ENCODE results near the gene BACH2. TPM values are rescaled to one million over a fixed set of nuclear protein-coding genes. Genes with fewer than 3 reads are reported as not detected.
"Not testable (repeated sequence)": the region's sequence is repeated elsewhere in the genome, so short reads cannot be mapped to it uniquely, and the experiment has no call there.

The BACH2 gene
- total RNA-seq, 2 donors from 2014 or later, result 5.2 to 5.7 TPM

DNA sequence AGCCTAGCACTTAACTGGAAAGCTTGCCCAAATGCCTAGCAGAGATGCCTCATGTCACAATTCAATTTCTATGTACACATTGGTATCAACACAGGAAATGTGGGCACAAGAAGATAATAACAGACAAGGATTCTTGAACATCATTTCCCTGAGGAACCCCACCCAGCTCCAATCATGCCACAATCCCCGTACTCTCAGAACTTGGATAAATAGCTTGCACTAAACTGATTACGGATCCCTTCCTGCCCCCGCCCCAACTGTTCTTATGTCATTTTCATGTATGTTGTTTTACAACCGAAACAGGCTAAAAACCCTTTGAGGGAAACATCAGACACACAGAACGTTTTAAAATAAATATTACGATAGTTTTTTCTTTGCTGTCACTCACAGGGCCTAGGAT is 87.1 kb downstream of the BACH2 start:
- intact Hi-C loops (cut with DNase I), result no loop called here
- WGBS, result 79% methylated on average over 6 of the region's 6 CpGs
- Histone ChIP-seq H3K27ac (no peak overlapping the region), H3K4me3 (no peak overlapping the region), H3K9me3 (no peaks in the 10 kb centered on the region), H3K27me3 (replicated peaks; ENCODE audit: insufficient read depth) (no peaks in the 10 kb centered on the region), H3K4me1 (replicated peaks) (no peaks in the 10 kb centered on the region), H3K36me3 (no peaks in the 10 kb centered on the region)
- DNase-seq (ENCODE audit: low spot score), result no peak
- TF ChIP-seq POLR2AphosphoS5 (IDR thresholded peaks at IDR 0.05), result no peak
- TF ChIP-seq POLR2A (IDR thresholded peaks at IDR 0.05), result no peak
- TF ChIP-seq, protein P1, sequence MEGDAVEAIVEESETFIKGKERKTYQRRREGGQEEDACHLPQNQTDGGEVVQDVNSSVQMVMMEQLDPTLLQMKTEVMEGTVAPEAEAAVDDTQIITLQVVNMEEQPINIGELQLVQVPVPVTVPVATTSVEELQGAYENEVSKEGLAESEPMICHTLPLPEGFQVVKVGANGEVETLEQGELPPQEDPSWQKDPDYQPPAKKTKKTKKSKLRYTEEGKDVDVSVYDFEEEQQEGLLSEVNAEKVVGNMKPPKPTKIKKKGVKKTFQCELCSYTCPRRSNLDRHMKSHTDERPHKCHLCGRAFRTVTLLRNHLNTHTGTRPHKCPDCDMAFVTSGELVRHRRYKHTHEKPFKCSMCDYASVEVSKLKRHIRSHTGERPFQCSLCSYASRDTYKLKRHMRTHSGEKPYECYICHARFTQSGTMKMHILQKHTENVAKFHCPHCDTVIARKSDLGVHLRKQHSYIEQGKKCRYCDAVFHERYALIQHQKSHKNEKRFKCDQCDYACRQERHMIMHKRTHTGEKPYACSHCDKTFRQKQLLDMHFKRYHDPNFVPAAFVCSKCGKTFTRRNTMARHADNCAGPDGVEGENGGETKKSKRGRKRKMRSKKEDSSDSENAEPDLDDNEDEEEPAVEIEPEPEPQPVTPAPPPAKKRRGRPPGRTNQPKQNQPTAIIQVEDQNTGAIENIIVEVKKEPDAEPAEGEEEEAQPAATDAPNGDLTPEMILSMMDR (IDR thresholded peaks at IDR 0.05), result no peak

DNA sequence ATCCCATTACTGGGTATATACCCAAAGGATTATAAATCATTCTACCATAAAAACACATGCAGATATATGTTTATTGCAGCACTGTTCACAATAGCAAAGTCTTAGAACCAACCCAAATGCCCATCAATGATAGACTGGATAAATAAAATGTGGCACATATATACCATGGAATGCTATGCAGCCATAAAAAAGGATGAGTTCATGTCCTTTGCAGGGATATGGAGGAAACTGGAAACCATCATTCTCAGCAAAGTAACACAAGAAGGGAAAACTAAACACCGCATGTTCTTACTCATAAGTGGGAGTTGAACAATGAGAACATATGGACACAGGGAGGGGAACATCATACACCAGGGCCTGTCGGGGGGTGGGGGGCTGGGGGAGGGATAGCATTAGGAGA is 88.0 kb downstream of the BACH2 start:
- H3K27me3 ChIP-seq (replicated peaks; ENCODE audit: insufficient read depth); DNase-seq (ENCODE audit: low spot score); H3K4me1 ChIP-seq (replicated peaks); intact Hi-C loops (cut with DNase I); H3K27ac ChIP-seq; H3K9me3 ChIP-seq; H3K36me3 ChIP-seq; H3K4me3 ChIP-seq: not testable (repeated sequence)
- WGBS, result 91% methylated on average over 2 of the region's 2 CpGs

DNA sequence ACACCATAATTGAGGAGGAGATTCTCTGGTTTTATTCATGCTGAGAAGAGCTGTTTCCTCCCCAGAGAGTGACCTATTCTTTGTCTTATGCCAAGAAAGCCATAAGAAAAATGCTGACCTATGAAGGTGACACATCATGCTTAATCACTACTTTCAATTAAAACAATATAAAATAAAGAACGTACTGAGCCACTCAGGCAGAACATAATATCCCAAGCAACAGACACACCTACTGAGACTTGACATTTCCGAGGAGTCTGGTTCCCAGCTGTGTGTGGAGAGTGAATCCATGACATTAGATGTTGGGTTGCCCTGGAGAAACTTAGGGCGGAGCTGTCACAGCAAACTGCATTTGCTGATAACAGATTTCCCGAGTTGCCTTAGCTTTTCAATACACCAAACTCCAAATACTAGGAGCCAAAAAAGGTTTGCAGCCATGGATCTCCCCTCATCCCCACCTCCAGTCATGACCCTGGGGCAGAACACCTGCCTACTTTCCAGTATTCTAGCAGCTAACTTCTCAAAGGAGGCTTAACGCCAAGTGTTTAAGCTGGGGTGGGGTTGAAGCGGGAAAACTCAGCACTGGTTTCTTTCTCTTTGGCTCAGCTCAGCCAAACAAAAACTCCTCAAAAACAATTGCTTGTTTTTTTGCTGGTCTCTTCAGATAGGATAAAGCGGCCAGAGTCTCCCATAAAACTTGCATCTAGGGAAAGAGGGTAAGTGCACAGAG is 92.2 kb downstream of the BACH2 start:
- no peak overlapping the region for H3K4me3 ChIP-seq
- H3K9me3 ChIP-seq, result no peaks in the 10 kb centered on the region
- no peak for DNase-seq (ENCODE audit: low spot score)
- TF ChIP-seq POLR2A (IDR thresholded peaks at IDR 0.05) (no peak), POLR2AphosphoS5 (IDR thresholded peaks at IDR 0.05) (no peak)
- TF ChIP-seq, protein P1 (IDR thresholded peaks at IDR 0.05), result no peak
- WGBS, result 62% methylated on average over 7 of the region's 7 CpGs
- H3K4me1 ChIP-seq (replicated peaks), result no peaks in the 10 kb centered on the region
- H3K27me3 ChIP-seq (replicated peaks; ENCODE audit: insufficient read depth), result no peaks in the 10 kb centered on the region
- H3K27ac ChIP-seq, result no peak overlapping the region
- intact Hi-C loops (cut with DNase I), result no loop called here
- H3K36me3 ChIP-seq, result no peaks in the 10 kb centered on the region

DNA sequence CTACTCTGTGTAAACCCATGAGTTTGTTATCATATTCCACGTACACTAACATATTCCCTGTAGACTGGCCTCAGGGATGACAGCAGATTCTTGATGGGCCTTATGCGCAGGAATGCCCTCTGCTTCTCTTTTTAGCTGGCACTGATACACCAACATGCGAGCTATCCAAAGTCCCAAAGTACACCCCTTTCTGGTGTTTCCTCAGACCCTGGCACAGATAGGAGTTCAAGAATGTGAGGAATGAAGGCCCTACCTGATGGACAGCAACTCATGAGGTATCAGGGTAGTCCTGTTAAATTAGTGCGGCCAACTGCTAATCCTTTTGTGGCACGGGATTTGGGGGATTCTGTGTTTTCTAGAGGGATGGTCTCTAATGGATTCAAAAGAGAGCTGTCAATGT is 93.0 kb downstream of the BACH2 start:
- Histone ChIP-seq H3K4me1 (replicated peaks) (no peaks in the 10 kb centered on the region), H3K27me3 (replicated peaks; ENCODE audit: insufficient read depth) (no peaks in the 10 kb centered on the region), H3K9me3 (no peaks in the 10 kb centered on the region), H3K4me3 (no peak overlapping the region), H3K36me3 (no peaks in the 10 kb centered on the region), H3K27ac (no peak overlapping the region)
- no peak for DNase-seq (ENCODE audit: low spot score)
- TF ChIP-seq, protein P1 (IDR thresholded peaks at IDR 0.05), result no peak
- TF ChIP-seq POLR2A (IDR thresholded peaks at IDR 0.05) (no peak), POLR2AphosphoS5 (IDR thresholded peaks at IDR 0.05) (no peak)
- intact Hi-C loops (cut with DNase I), result no loop called here
- 75% methylated on average over 5 of the region's 5 CpGs for WGBS

DNA sequence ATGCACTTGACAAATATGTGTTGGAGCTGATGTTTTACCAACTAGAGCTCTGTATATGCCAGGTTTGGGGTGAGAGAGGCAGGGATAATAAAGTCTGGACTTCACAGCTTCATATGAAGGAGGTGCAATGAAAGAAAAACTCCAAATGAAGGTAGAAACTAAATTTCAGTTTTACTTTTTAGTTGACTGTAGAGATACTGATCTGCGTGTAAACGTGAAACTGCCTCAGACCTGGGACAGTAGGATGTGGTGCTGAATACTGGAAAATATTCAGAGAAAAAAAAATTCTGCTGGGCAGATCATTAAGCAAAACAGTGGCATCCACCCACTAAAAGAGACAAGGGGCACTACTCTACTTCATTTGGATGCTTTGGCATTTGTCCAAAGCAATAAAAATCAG is 94.5 kb downstream of the BACH2 start:
- Histone ChIP-seq H3K36me3 (no peaks in the 10 kb centered on the region), H3K9me3 (no peaks in the 10 kb centered on the region), H3K4me3 (no peak overlapping the region), H3K4me1 (replicated peaks) (no peaks in the 10 kb centered on the region), H3K27ac (no peak overlapping the region), H3K27me3 (replicated peaks; ENCODE audit: insufficient read depth) (no peaks in the 10 kb centered on the region)
- intact Hi-C loops (cut with DNase I), result no loop called here
- DNase-seq (ENCODE audit: low spot score), result no peak
- TF ChIP-seq, protein P1 (IDR thresholded peaks at IDR 0.05), result no peak
- TF ChIP-seq POLR2AphosphoS5 (IDR thresholded peaks at IDR 0.05) (no peak), POLR2A (IDR thresholded peaks at IDR 0.05) (no peak)
- 15% methylated on average over 2 of the region's 2 CpGs for WGBS
